H1 (cell line): ENCODE data around the gene AMPD3. TPM values are rescaled to one million over a fixed set of nuclear protein-coding genes. Genes with fewer than 3 reads are reported as not detected.

Experiments used
- CTCF ChIA-PET: fragments of 300-600 bp; sonication (Branson Sonifier 250); formaldehyde crosslinking; loops from one replicate; lab custom pipeline; 2021; ENCODE audit not compliant: partially characterized antibody; lab: Charles Lee
- POLR2A ChIA-PET: fragments of 300-600 bp; sonication (Branson Sonifier 250); formaldehyde crosslinking; loops from one replicate; lab custom pipeline; 2021; ENCODE audit warnings: inconsistent platforms; ENCODE audit not compliant: partially characterized antibody; lab: Charles Lee
- DNase-seq, 2 experiments: peaks; one replicate each; pipeline versions ENCODE4 v3.0.0 to v3.0.0-alpha.2; 2010 to 2022; ENCODE audit warnings: low spot score in 2 of 2, low read depth in 1 of 2, mixed read lengths in 1 of 2
- FAIRE-seq: peaks from 2 replicates; lab custom pipeline; 2011; peaks lifted over from hg19 to GRCh38; lab: Jason Lieb, UNC
- H2AFZ ChIP-seq: 2 replicates; pipeline ENCODE4 v1.8.1; 2012; ENCODE audit warnings: low read length, inconsistent platforms
- H2AK5ac ChIP-seq: 2 replicates; pipeline ENCODE4 v1.6.1; 2013; ENCODE audit warnings: low read depth, low read length
- H2BK120ac ChIP-seq: replicated peaks from 2 replicates; pipeline ENCODE3; 2013; ENCODE audit warnings: low read depth, low read length, inconsistent platforms
- H2BK12ac ChIP-seq: 2 replicates; pipeline ENCODE4 v1.6.1; 2013; ENCODE audit warnings: low read depth, low read length
- H2BK15ac ChIP-seq: 2 replicates; pipeline ENCODE4 v1.6.1; 2013; ENCODE audit warnings: low read length
- H2BK20ac ChIP-seq: 2 replicates; pipeline ENCODE4 v1.6.1; 2013; ENCODE audit warnings: low read length
- H2BK5ac ChIP-seq: 2 replicates; pipeline ENCODE4 v1.6.1; 2013; ENCODE audit warnings: low read depth, low read length
- H3K14ac ChIP-seq: 2 replicates; pipeline ENCODE4 v1.6.1; 2013; ENCODE audit warnings: inconsistent platforms; ENCODE audit not compliant: insufficient read length
- H3K18ac ChIP-seq: 2 replicates; pipeline ENCODE4 v1.6.1; 2013; ENCODE audit warnings: low read length; ENCODE audit errors: extremely low read depth
- H3K23ac ChIP-seq: 2 replicates; pipeline ENCODE4 v1.6.1; 2013; ENCODE audit warnings: inconsistent platforms; ENCODE audit not compliant: insufficient read length
- H3K23me2 ChIP-seq: 2 replicates; pipeline ENCODE4 v1.6.1; 2013; ENCODE audit warnings: low read depth, low read length
- H3K27ac ChIP-seq: 2 replicates; pipeline ENCODE4 v1.6.1; 2011; ENCODE audit warnings: low read depth, low read length, inconsistent platforms
- H3K27me3 ChIP-seq, 4 experiments: replicated peaks in 1 of 4; 1 replicate in 1 of 4; 2 replicates in 3 of 4; pipeline versions ENCODE4 v1.6.1 to v1.8.1; 2011 to 2013; ENCODE audit warnings: low read length in 3 of 4, mild to moderate bottlenecking in 3 of 4, inconsistent platforms in 2 of 4, mixed read lengths in 2 of 4, moderate library complexity in 1 of 4; ENCODE audit not compliant: control insufficient read depth in 3 of 4, insufficient read depth in 3 of 4; ENCODE audit errors: extremely low read depth in 1 of 4
- H3K36me3 ChIP-seq, 4 experiments: 2 replicates each; pipeline versions ENCODE4 v1.6.1 to v1.8.1; 2011 to 2013; ENCODE audit warnings: mild to moderate bottlenecking in 4 of 4, low read length in 3 of 4, moderate library complexity in 2 of 4, control low read depth in 1 of 4, inconsistent platforms in 1 of 4; ENCODE audit not compliant: insufficient read depth in 4 of 4, control insufficient read depth in 2 of 4
- H3K4ac ChIP-seq: replicated peaks from 2 replicates; pipeline ENCODE3; 2013; ENCODE audit warnings: low read length, low read depth, mixed read lengths, inconsistent platforms; ENCODE audit not compliant: insufficient read length
- H3K4me1 ChIP-seq, 4 experiments: replicated peaks in 1 of 4; 1 replicate in 1 of 4; 2 replicates in 3 of 4; pipeline versions ENCODE4 v1.6.1 to v1.8.1; 2011 to 2013; ENCODE audit warnings: low read length in 3 of 4, inconsistent platforms in 2 of 4, mixed read lengths in 1 of 4; ENCODE audit not compliant: insufficient read depth in 4 of 4, control insufficient read depth in 3 of 4
- H3K4me2 ChIP-seq, 2 experiments: 2 replicates each; pipeline versions ENCODE4 v1.6.1 to v1.8.1; 2011 to 2013; ENCODE audit warnings: low read depth in 2 of 2, low read length in 2 of 2, control low read depth in 1 of 2, inconsistent platforms in 1 of 2, mild to moderate bottlenecking in 1 of 2; ENCODE audit not compliant: insufficient read depth in 1 of 2
- H3K4me3 ChIP-seq, 4 experiments: fragments of 200-600, 300-600 bp in 1 of 4; sonication (generic), shearing (Covaris generic), sonication (Bioruptor Twin) in 1 of 4; 2 replicates each; pipeline versions ENCODE4 v1.5.1 to v1.8.1; 2011 to 2016; ENCODE audit warnings: low read length in 4 of 4, low read depth in 3 of 4, control low read depth in 2 of 4, inconsistent platforms in 2 of 4, mild to moderate bottlenecking in 2 of 4, mixed read lengths in 1 of 4, moderate library complexity in 1 of 4; ENCODE audit not compliant: insufficient read depth in 2 of 4; ENCODE audit errors: extremely low read depth in 1 of 4
- H3K56ac ChIP-seq: replicated peaks from 2 replicates; pipeline ENCODE3; 2013; ENCODE audit warnings: low read depth, mild to moderate bottlenecking, mixed read lengths, low read length, inconsistent platforms; ENCODE audit not compliant: insufficient read length
- H3K79me1 ChIP-seq: 2 replicates; pipeline ENCODE4 v1.6.1; 2013; ENCODE audit warnings: low read depth, low read length, control low read depth
- H3K79me2 ChIP-seq, 2 experiments: 2 replicates each; pipeline versions ENCODE4 v1.6.1 to v1.8.1; 2012 to 2013; ENCODE audit warnings: low read length in 2 of 2, mild to moderate bottlenecking in 2 of 2, inconsistent platforms in 1 of 2; ENCODE audit not compliant: insufficient read depth in 2 of 2, control insufficient read depth in 1 of 2
- H3K9ac ChIP-seq, 4 experiments: replicated peaks in 1 of 4; 1 replicate in 1 of 4; 2 replicates in 3 of 4; pipeline versions ENCODE4 v1.6.1 to v1.8.1; 2011 to 2013; ENCODE audit warnings: low read depth in 3 of 4, low read length in 3 of 4, control low read depth in 2 of 4, mild to moderate bottlenecking in 2 of 4, moderate library complexity in 2 of 4, inconsistent platforms in 1 of 4; ENCODE audit errors: extremely low read depth in 1 of 4
- H3K9me3 ChIP-seq, 2 experiments: 2 replicates each; pipeline versions ENCODE4 v1.6.1 to v1.8.1; 2012 to 2013; ENCODE audit warnings: mild to moderate bottlenecking in 2 of 2, moderate library complexity in 2 of 2, control low read depth in 1 of 2, inconsistent platforms in 1 of 2, low read depth in 1 of 2, low read length in 1 of 2, mixed read lengths in 1 of 2; ENCODE audit not compliant: insufficient read depth in 2 of 2
- H4K20me1 ChIP-seq, 2 experiments: replicated peaks in 1 of 2; 2 replicates each; pipeline versions ENCODE3 to v1.8.1; 2011 to 2013; ENCODE audit warnings: inconsistent platforms in 2 of 2, low read length in 2 of 2, mild to moderate bottlenecking in 1 of 2; ENCODE audit not compliant: insufficient read depth in 2 of 2, control insufficient read depth in 1 of 2
- H4K5ac ChIP-seq: 2 replicates; pipeline ENCODE4 v1.6.1; 2013; ENCODE audit warnings: low read length, low read depth, mixed read lengths, inconsistent platforms; ENCODE audit not compliant: insufficient read length
- H4K8ac ChIP-seq: 2 replicates; pipeline ENCODE4 v1.8.0; 2013; ENCODE audit warnings: mild to moderate bottlenecking, moderate library complexity, low read length, inconsistent platforms; ENCODE audit not compliant: insufficient read depth; ENCODE audit errors: extremely low read depth
- H4K91ac ChIP-seq: replicated peaks from 2 replicates; pipeline ENCODE3; 2013; ENCODE audit warnings: low read length, mixed read lengths, inconsistent platforms; ENCODE audit not compliant: insufficient read length
- GABPA ChIP-seq: IDR thresholded peaks from 2 replicates; pipeline ENCODE4 v1.6.1; 2011; ENCODE audit warnings: mild to moderate bottlenecking, low read length, moderate library complexity, borderline replicate concordance; ENCODE audit not compliant: insufficient read depth
- JUN ChIP-seq: IDR thresholded peaks from 2 replicates; pipeline ENCODE4 v1.6.1; 2011; ENCODE audit warnings: low read depth, mild to moderate bottlenecking, improper control_type of control experiment, low read length
- NRF1 ChIP-seq: IDR thresholded peaks from 2 replicates; pipeline ENCODE4 v1.6.1; 2011; ENCODE audit warnings: mild to moderate bottlenecking, low read depth, low read length, improper control_type of control experiment
- RXRA ChIP-seq: IDR thresholded peaks from 2 replicates; pipeline ENCODE4 v1.6.1; 2011; ENCODE audit warnings: low read depth, mild to moderate bottlenecking, low read length, moderate library complexity; ENCODE audit not compliant: insufficient read depth
- TAF7 ChIP-seq: optimal IDR thresholded peaks from 2 replicates; pipeline ENCODE3; 2011; ENCODE audit warnings: low read depth, mild to moderate bottlenecking, inconsistent platforms, low read length, moderate library complexity, borderline replicate concordance
- TCF12 ChIP-seq: IDR thresholded peaks from 2 replicates; pipeline ENCODE4 v1.6.1; 2011; ENCODE audit warnings: low read depth, mild to moderate bottlenecking, low read length
- whole genome bisulfite sequencing, 2 experiments: shearing (Covaris generic) in 1 of 2; methylation state at CpG; one replicate each; pipeline versions ENCODE4 v1.1.6 to v1.1.7; 2013 to 2015; ENCODE audit warnings: low lambda C conversion rate in 2 of 2, mixed read lengths in 2 of 2, inconsistent platforms in 1 of 2, low coverage in 1 of 2, missing lambda C conversion rate in 1 of 2; ENCODE audit not compliant: insufficient replicate concordance in 2 of 2, insufficient coverage in 1 of 2, insufficient read length in 1 of 2; ENCODE audit errors: extremely low coverage in 1 of 2, missing lambda C conversion rate in 1 of 2; 5-methylcytosine and 5-hydroxymethylcytosine counted together
- polyA plus RNA-seq, 7 experiments: library from polyadenylated mRNA; depleted of rRNA in 3 of 7; stranded (reverse) in 5 of 7; unstranded in 2 of 7; fragments of >200 nt in 5 of 7; fragments of 200-250 nt in 2 of 7; gene quantifications; 1 replicate in 5 of 7; 2 replicates in 1 of 7; 4 replicates in 1 of 7; pipeline versions ENCODE4 v1.2.1 to v1.2.3, GENCODE V29; 2011 to 2013; ENCODE audit warnings: missing spikeins in 2 of 7, mixed read lengths in 2 of 7
- total RNA-seq: library from RNA; stranded (reverse); fragmentation: NEBNext Ultra II Directional; extraction: Animal tissue kit (Norgen Biotek cat#: 25700); gene quantifications from 2 replicates; pipeline ENCODE4 v1.2.1, GENCODE V29; 2021

AMPD3 gene
- total and polyA plus RNA-seq, 2 of the 8 experiments (the other 6 are each of a cell fraction or from before 2014, with no cell fraction given), result 4.0 to 6.3 TPM

DNA sequence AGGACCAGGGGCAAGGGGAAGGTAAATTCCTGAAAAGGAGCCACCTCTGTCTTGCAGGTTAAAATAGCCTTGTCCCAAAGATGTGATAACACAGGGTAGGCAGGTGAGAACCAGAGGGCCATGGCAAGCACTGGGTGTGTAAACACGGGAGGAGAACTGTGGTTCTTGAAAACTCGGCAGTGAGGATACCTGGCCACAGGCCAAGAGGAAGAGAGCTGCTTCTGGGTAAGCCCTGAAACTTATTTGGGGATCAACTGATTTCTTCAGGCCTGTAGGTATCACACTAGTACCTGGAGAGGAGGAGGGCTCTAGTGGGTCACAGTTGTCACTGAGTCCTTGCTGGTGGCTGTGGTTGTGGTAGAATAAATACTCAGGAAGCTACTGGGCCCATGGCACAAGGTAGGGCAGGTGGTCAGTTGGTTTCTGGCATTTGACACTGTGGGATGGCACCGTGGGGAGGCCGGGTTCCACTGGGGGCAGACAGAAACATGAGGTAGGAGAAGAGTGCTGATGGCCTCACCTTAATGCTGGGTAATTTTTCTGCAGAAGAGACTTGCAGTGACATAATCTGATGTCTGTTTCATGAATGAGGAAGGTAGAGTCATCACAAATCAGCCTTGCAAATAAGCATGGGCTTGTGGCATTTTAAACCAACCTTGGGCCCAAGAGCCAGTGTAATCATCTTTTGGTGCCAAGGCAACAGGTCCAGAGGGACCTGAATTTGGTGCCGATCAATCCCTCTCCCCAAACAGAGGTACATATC, 22.0 kb downstream of the AMPD3 start:
- no peaks in the 10 kb centered on the region for H3K4me1 ChIP-seq
- H3K79me1 ChIP-seq, result no peaks in the 10 kb centered on the region; the same call in 1 of the 2 replicates
- H3K18ac ChIP-seq, result no peak overlapping the region
- WGBS, 2 experiments, result 85% methylated on average over 5 of the region's 5 CpGs; no CpG with 5 or more reads in 1 of the 2 experiments
- H3K79me2 ChIP-seq, result no peaks in the 10 kb centered on the region
- no peak overlapping the region for H3K9ac ChIP-seq
- no peaks in the 10 kb centered on the region for H3K36me3 ChIP-seq
- H3K23ac ChIP-seq, result no peak overlapping the region
- H3K9me3 ChIP-seq, result no peaks in the 10 kb centered on the region
- POLR2A ChIA-PET, result no interaction called here
- no peak overlapping the region for H3K56ac ChIP-seq
- no peak overlapping the region for H3K4ac ChIP-seq
- no peak overlapping the region for H4K5ac ChIP-seq
- H2BK20ac ChIP-seq, result no peak overlapping the region
- H4K8ac ChIP-seq, result no peak overlapping the region
- no peak overlapping the region for H4K91ac ChIP-seq
- peaks cover 0 to 2% of the 10 kb centered on the region in 2 experiments for H4K20me1 ChIP-seq
- no peak overlapping the region for H2AK5ac ChIP-seq
- H3K14ac ChIP-seq, result no peak overlapping the region
- no peak overlapping the region for H3K27ac ChIP-seq
- no peaks in the 10 kb centered on the region for H3K27me3 ChIP-seq
- CTCF ChIA-PET, result interaction anchor here (0.9 to 2.3 kb wide), 4 partner anchors 12 to 25 kb away, joined by 3 to 7 read pairs (median 5); no protein-coding TSS in a partner anchor
- no peak overlapping the region for H2BK15ac ChIP-seq
- no peak overlapping the region for H3K4me2 ChIP-seq
- H3K23me2 ChIP-seq, result no peaks in the 10 kb centered on the region
- DNase-seq (no peak), FAIRE-seq (no peak)
- no peak overlapping the region for H2AFZ ChIP-seq
- no peak overlapping the region for H2BK5ac ChIP-seq
- H2BK12ac ChIP-seq, result no peak overlapping the region
- no peak for TF ChIP-seq NRF1
- TF ChIP-seq TCF12, result no peak
- no peak for TF ChIP-seq GABPA
- no peak for TF ChIP-seq JUN
- no peak for TF ChIP-seq RXRA
- TF ChIP-seq TAF7, result no peak
- H2BK120ac ChIP-seq, result no peak overlapping the region
- no peak overlapping the region for H3K4me3 ChIP-seq
